HepG2 (cell line): ENCODE measurements around the gene SORBS2. TPM values are rescaled to one million over a fixed set of nuclear protein-coding genes. Genes with fewer than 3 reads are reported as not detected.

Experiments used
- ATAC-seq: fragments of 200-7000 bp; cut with Tn5 transposase; 3 replicates; pipeline ENCODE4 v1.9.1; 2020; ENCODE audit warnings: mild to moderate bottlenecking, moderate library complexity
- BruUV-seq: library from RNA; stranded (reverse); fragments of 400-500 nt; replicated peaks from 2 replicates; lab custom pipeline; 2021; lab: Mats Ljungman, UMichigan
- CTCF ChIA-PET: fragments of 300-600 bp; formaldehyde crosslinking; extraction: SDS; loops from one replicate; lab custom pipeline; 2021; ENCODE audit warnings: low total read pairs, inconsistent platforms, low intra/inter-chr PET ratio; lab: Yijun Ruan, JAX
- POLR2A ChIA-PET: fragments of 350-600 bp; sonication (Branson Sonifier 250); formaldehyde crosslinking; loops from one replicate; lab custom pipeline; 2020; ENCODE audit warnings: antibody characterized with exemption, inconsistent platforms; lab: Yijun Ruan, JAX
- DNase-seq: peaks from one replicate; pipeline ENCODE4 v3.0.0-alpha.2; 2015; ENCODE audit warnings: low spot score
- FAIRE-seq: peaks from 3 replicates; lab custom pipeline; 2011; peaks lifted over from hg19 to GRCh38; lab: Jason Lieb, UNC
- H2AFZ ChIP-seq: one replicate; pipeline ENCODE4 v1.6.1; 2011; ENCODE audit warnings: low read length, inconsistent platforms
- H3K27ac ChIP-seq: fragments of 300-600 bp; 3 replicates; pipeline ENCODE4 v1.8.0; 2011; ENCODE audit warnings: mixed run types, mild to moderate bottlenecking, mixed read lengths, low read length, inconsistent platforms; ENCODE audit not compliant: insufficient read depth; ENCODE audit errors: extremely low read length
- H3K27me3 ChIP-seq, 2 experiments: fragments of 200-600 bp in 1 of 2; 2 replicates in 1 of 2; 3 replicates in 1 of 2; pipeline versions ENCODE4 v1.6.0 to v1.8.0; 2011; ENCODE audit warnings: low read length in 2 of 2, mild to moderate bottlenecking in 2 of 2, moderate library complexity in 2 of 2, inconsistent platforms in 1 of 2; ENCODE audit not compliant: insufficient read depth in 2 of 2, control insufficient read depth in 1 of 2
- H3K36me3 ChIP-seq, 2 experiments: fragments of 200-600 bp in 1 of 2; replicated peaks in 1 of 2; 2 replicates in 1 of 2; 3 replicates in 1 of 2; pipeline versions ENCODE4 v1.5.1 to v1.8.0; 2011; ENCODE audit warnings: low read length in 2 of 2, inconsistent platforms in 1 of 2; ENCODE audit not compliant: insufficient read depth in 2 of 2, control insufficient read depth in 1 of 2
- H3K4me1 ChIP-seq: 2 replicates; pipeline ENCODE4 v1.5.1; 2012; ENCODE audit warnings: low read length, inconsistent platforms; ENCODE audit not compliant: insufficient read depth
- H3K4me2 ChIP-seq: 2 replicates; pipeline ENCODE4 v1.6.0; 2011; ENCODE audit warnings: low read depth, low read length, inconsistent platforms
- H3K4me3 ChIP-seq, 3 experiments: fragments of 200-600 bp in 1 of 3; sonication (generic), shearing (Covaris generic) in 1 of 3; replicated peaks in 1 of 3; 2 replicates each; pipeline ENCODE4 v1.5.1; 2011 to 2016; ENCODE audit warnings: low read length in 3 of 3, inconsistent platforms in 2 of 3, low read depth in 2 of 3, mild to moderate bottlenecking in 2 of 3, control low read depth in 1 of 3, mixed read lengths in 1 of 3; ENCODE audit not compliant: insufficient read depth in 1 of 3
- H3K79me2 ChIP-seq: one replicate; pipeline ENCODE4 v1.6.1; 2011; ENCODE audit warnings: low read length, inconsistent platforms; ENCODE audit not compliant: insufficient read depth
- H3K9ac ChIP-seq: 2 replicates; pipeline ENCODE4 v1.6.0; 2011; ENCODE audit warnings: mild to moderate bottlenecking, low read depth, low read length, inconsistent platforms; ENCODE audit not compliant: insufficient read depth
- H3K9me3 ChIP-seq: 2 replicates; pipeline ENCODE4 v1.5.1; 2012; ENCODE audit warnings: mild to moderate bottlenecking, low read length
- H4K20me1 ChIP-seq: 2 replicates; pipeline ENCODE4 v1.6.0; 2011; ENCODE audit warnings: inconsistent platforms, mild to moderate bottlenecking, low read length, moderate library complexity; ENCODE audit not compliant: insufficient read depth
- BCL6 ChIP-seq: IDR thresholded peaks from 2 replicates; pipeline ENCODE4 v1.6.1; 2016; ENCODE audit warnings: missing genetic modification reagents, missing compliant biosample characterization
- FOSL2 ChIP-seq: sonication (generic); formaldehyde crosslinking; IDR thresholded peaks from 2 replicates; pipeline ENCODE4 v1.4.0; 2020; ENCODE audit warnings: missing genetic modification reagents
- NR1H2 ChIP-seq: sonication (generic); formaldehyde crosslinking; IDR thresholded peaks from 2 replicates; pipeline ENCODE4 v1.8.1; 2022; ENCODE audit warnings: low read depth, missing genetic modification reagents, borderline replicate concordance
- ZFP82 ChIP-seq: sonication (generic); formaldehyde crosslinking; IDR thresholded peaks from 2 replicates; pipeline ENCODE4 v1.5.1; 2020; ENCODE audit warnings: mild to moderate bottlenecking, missing genetic modification reagents, borderline replicate concordance
- ZNF24 ChIP-seq: fragments of 450-650 bp; IDR thresholded peaks from 2 replicates; pipeline ENCODE4 v1.6.1; 2017; ENCODE audit warnings: antibody characterized with exemption, mild to moderate bottlenecking
- WGBS: methylation state at CpG from one replicate; pipeline ENCODE4 v1.1.6; 2017; ENCODE audit warnings: low lambda C conversion rate; 5-methylcytosine and 5-hydroxymethylcytosine counted together
- in situ Hi-C: cut with HindIII; loops from 2 replicates; pipeline ENCODE4 v1.10.0; 2017; ENCODE audit warnings: low pct_unique_long_range_greater_than_20kb; ENCODE audit not compliant: extremely low pct_ligation_motif_present
- intact Hi-C: fragments of 100-400 bp; cut with micrococcal nuclease; formaldehyde crosslinking; loops from one replicate; pipeline ENCODE4 v1.10.0; 2022; ENCODE audit not compliant: unreplicated experiment
- polyA plus RNA-seq, 8 experiments: library from polyadenylated mRNA; depleted of rRNA in 3 of 8; stranded (reverse) in 7 of 8; unstranded in 1 of 8; fragments of >200 nt; fragmentation: Illumina TruSeq in 4 of 8; extraction: Trizol in 4 of 8; gene quantifications; 2 replicates each; pipeline versions ENCODE4 v1.2.1 to v1.2.3, GENCODE V29; 2011 to 2016; ENCODE audit warnings: low read depth in 4 of 8, missing spikeins in 1 of 8, mixed read lengths in 1 of 8; ENCODE audit not compliant: insufficient read depth in 1 of 8
- total RNA-seq, 5 experiments: library from RNA; depleted of rRNA; stranded (reverse); fragments of >200 nt; fragmentation: Illumina TruSeq; extraction: Trizol; gene quantifications; 2 replicates each; pipeline ENCODE4 v1.2.3, GENCODE V29; 2016; ENCODE audit warnings: low read depth in 1 of 5

Gene SORBS2
- total and polyA plus RNA-seq, 2 of the 13 experiments (the other 11 are each of a cell fraction or from before 2014, with no cell fraction given) = 25.0 to 80.5 TPM

GRCh38 chr4:185738820-185739219, 73.2 kb downstream of the SORBS2 start:
- Histone ChIP-seq H2AFZ (no peak overlapping the region), H3K36me3 (peaks cover 1 to 5% of the 10 kb centered on the region in 2 experiments; a peak in 4 of 5 replicates), H3K79me2 (peaks cover 16% of the 10 kb centered on the region), H4K20me1 (no peaks in the 10 kb centered on the region; the same call in 1 of the 2 replicates), H3K27me3 (no peaks in the 10 kb centered on the region), H3K4me2 (no peak overlapping the region), H3K9ac (no peak overlapping the region), H3K4me3 (no peak overlapping the region), H3K9me3 (no peaks in the 10 kb centered on the region), H3K4me1 (peaks cover 41% of the 10 kb centered on the region), H3K27ac (no peak overlapping the region)
- in situ Hi-C loops (no loop called here), intact Hi-C loops (loop anchor here (10.0 kb wide), 1 partner anchor 1274 kb away; no protein-coding TSS in a partner anchor)
- CTCF ChIA-PET = no interaction called here
- BruUV-seq = no TSS peak
- no peak for ATAC-seq
- no peak for TF ChIP-seq NR1H2 (CRISPR knock-in tag)
- peak; percentile 35; the same call in 1 of the 2 replicates for TF ChIP-seq BCL6 (CRISPR knock-in tag)
- no peak for DNase-seq
- POLR2A ChIA-PET = no interaction called here
- no peak for FAIRE-seq

GRCh38 chr4:185738038-185738552, 73.9 kb downstream of the SORBS2 start:
- peaks cover 13% of the 10 kb centered on the region for H3K79me2 ChIP-seq
- ChIA-PET CTCF (no interaction called here), POLR2A (no interaction called here)
- WGBS = 86% methylated on average over 10 of the region's 10 CpGs
- H3K27me3 ChIP-seq = no peaks in the 10 kb centered on the region
- in situ Hi-C loops (no loop called here), intact Hi-C loops (loop anchor here (10.0 kb wide), 1 partner anchor 1273 kb away; no protein-coding TSS in a partner anchor)
- no peak overlapping the region for H2AFZ ChIP-seq
- no peak overlapping the region for H3K4me3 ChIP-seq
- no peak overlapping the region for H3K9ac ChIP-seq
- no peak for TF ChIP-seq ZNF24
- no peak for TF ChIP-seq FOSL2 (CRISPR knock-in tag)
- TF ChIP-seq ZFP82 (CRISPR knock-in tag) = no peak
- peaks cover 3 to 9% of the 10 kb centered on the region in 2 experiments; a peak in 4 of 5 replicates for H3K36me3 ChIP-seq
- H3K4me1 ChIP-seq = peaks cover 34% of the 10 kb centered on the region
- ATAC-seq = no peak
- no peak overlapping the region for H3K4me2 ChIP-seq
- no TSS peak for BruUV-seq
- no peaks in the 10 kb centered on the region; the same call in 1 of the 2 replicates for H4K20me1 ChIP-seq
- no peak overlapping the region for H3K27ac ChIP-seq
- no peak for FAIRE-seq
- no peaks in the 10 kb centered on the region for H3K9me3 ChIP-seq
- DNase-seq = no peak
